Heart left ventricle (tissue), 16 donors: ENCODE results near the gene TSPAN7. TPM values are rescaled to one million over a fixed set of nuclear protein-coding genes. Genes with fewer than 3 reads are reported as not detected.

Source experiments
- ATAC-seq, 4 donors: fragments of 200-7000 bp; cut with Tn5 transposase; one replicate each; pipeline ENCODE4 v1.9.1; 2020 to 2022; ENCODE audit warnings: moderate library complexity in 4 of 4, mild to moderate bottlenecking in 3 of 4, moderate number of reproducible peaks in 1 of 4
- DNase-seq, 5 donors: peaks; one replicate each; pipeline ENCODE4 v3.0.0-alpha.2; 2020
- H3K27ac ChIP-seq, 12 donors: fragments of 200-600 bp; sonication (generic) in 4 of 12; one replicate each; pipeline versions ENCODE4 v1.5.0 to v1.8.0; 2016 to 2022; ENCODE audit warnings: mild to moderate bottlenecking in 2 of 12
- H3K27me3 ChIP-seq, 9 donors: fragments of 200-600 bp; sonication (generic) in 2 of 9; one replicate each; pipeline versions ENCODE4 v1.5.1 to v1.8.0; 2016 to 2022; ENCODE audit warnings: mild to moderate bottlenecking in 3 of 9
- H3K36me3 ChIP-seq, 9 donors: fragments of 200-600 bp; sonication (generic) in 2 of 9; one replicate each; pipeline versions ENCODE4 v1.5.0 to v1.8.0; 2018 to 2022; ENCODE audit warnings: mild to moderate bottlenecking in 2 of 9
- H3K4me1 ChIP-seq, 12 donors: fragments of 200-600 bp; sonication (generic) in 4 of 12; one replicate each; pipeline versions ENCODE4 v1.5.0 to v1.8.0; 2016 to 2022; ENCODE audit warnings: mild to moderate bottlenecking in 3 of 12
- H3K4me3 ChIP-seq, 12 donors: fragments of 200-600 bp; sonication (generic) in 4 of 12; one replicate each; pipeline versions ENCODE4 v1.5.0 to v1.8.0; 2017 to 2022; ENCODE audit warnings: mild to moderate bottlenecking in 9 of 12, moderate library complexity in 4 of 12
- H3K9me3 ChIP-seq, 12 donors: fragments of 200-600 bp; sonication (generic) in 4 of 12; one replicate each; pipeline versions ENCODE4 v1.5.0 to v1.8.0; 2016 to 2022; ENCODE audit warnings: mild to moderate bottlenecking in 1 of 12
- POLR2A ChIP-seq, 2 donors: fragments of 450-650 bp; IDR thresholded peaks; one replicate each; pipeline ENCODE4 v1.6.1; 2017; ENCODE audit warnings: antibody characterized with exemption in 2 of 2, mild to moderate bottlenecking in 2 of 2, moderate library complexity in 2 of 2
- WGBS, 4 donors: extraction: QIAGEN DNeasy Blood & Tissue Kit in 2 of 4; methylation state at CpG; one replicate each; pipeline versions ENCODE4 v1.1.5 to v1.1.7; 2013 to 2018; 5-methylcytosine and 5-hydroxymethylcytosine counted together
- intact Hi-C, 10 donors: fragments of 100-400 bp; cut with DNase I; formaldehyde crosslinking; loops; one replicate each; pipeline versions ENCODE4 v1.11.1 to v1.14.2; 2022
- polyA plus RNA-seq, 2 donors: library from polyadenylated mRNA; stranded (reverse); fragments of 200-250 nt; gene quantifications; one replicate each; pipeline ENCODE4 v1.2.3, GENCODE V29; 2013
- total RNA-seq, 9 donors: library from RNA; depleted of rRNA in 2 of 9; stranded (reverse); fragments of >200 nt in 2 of 9; fragmentation: NEBNext Ultra II Directional in 3 of 9; extraction: Animal tissue kit (Norgen Biotek cat#: 25700) in 3 of 9; gene quantifications; one replicate each; pipeline versions ENCODE4 v1.1.0 to v1.2.4, GENCODE V29; 2016 to 2023
- TF ChIP-seq, protein P1 (sequence below), 12 donors: fragments of 200-600 bp; sonication (generic) in 4 of 12; IDR thresholded peaks; one replicate each; pipeline versions ENCODE4 v1.5.0 to v1.8.0; 2018 to 2022; ENCODE audit warnings: antibody characterized with exemption in 12 of 12, mild to moderate bottlenecking in 5 of 12
- donor health status: ischemic (EF 13 %, LVEDD 7.1; RV severe dilation, severe dysfunction).
- donor health status: healthy with polysubstance abuse.
- donor health status: DM: no; HTN: yes; CAD: no.
- donor health status: DM: no; HTN: no; CAD: no.
- donor health status: ischemic (EF 25% LVEDD 6.9; RV normal size, moderate dysfunction).
- donor health status: ischemic (EF 25% LVEDD 5.7; RV mildly dilated, moderate dysfunction).
- donor health status: healthy.
- donor health status: DM: yes; HTN: yes; CAD: no.
- donor health status: ischemic (EF 35%, LVEDD 5.7; RV mildly dilated, moderate dysfunction).
- donor health status: nonischemic (EF 11% LVEDD 7.7; RV severe dilation, severe dysfunction).
- donor health status: DM: yes; HTN: yes; CAD: no.
- donor health status: PGD.
- donor health status: ischemic (EF 29% LVEDD 5.4; RV normal size, mild dysfunction).
- donor health status: nonischemic (EF 23%, LVEDD 6.1; RV moderate dilation, normal function).

TSPAN7 gene
- total and polyA plus RNA-seq, 11 donors, result 9.1 to 48.5 (median 20.2) TPM

DNA sequence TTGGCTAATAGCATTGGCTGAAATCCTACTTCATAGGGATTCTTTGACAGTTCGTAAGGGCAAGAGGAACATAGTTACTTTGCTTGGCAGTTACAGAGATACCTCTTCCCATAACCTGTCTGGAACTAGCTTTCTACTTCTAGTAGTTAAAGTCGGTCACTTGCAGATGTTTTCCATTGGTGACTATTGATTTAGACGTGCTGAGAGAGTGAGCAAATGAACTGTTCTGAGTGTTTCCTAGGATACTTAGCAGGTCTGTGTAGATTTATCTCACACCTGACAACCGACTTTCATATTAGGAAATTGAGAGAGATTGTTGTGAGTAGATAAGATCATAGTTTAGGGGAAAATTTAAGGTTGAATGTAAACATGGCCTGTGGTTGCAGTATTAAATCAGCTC is 116.8 kb downstream of the TSPAN7 start:
- H3K27me3 ChIP-seq, result peaks cover 0 to 28% (median 0%) of the 10 kb centered on the region in 9 donors
- no peak overlapping the region for H3K4me3 ChIP-seq
- TF ChIP-seq, protein P1, sequence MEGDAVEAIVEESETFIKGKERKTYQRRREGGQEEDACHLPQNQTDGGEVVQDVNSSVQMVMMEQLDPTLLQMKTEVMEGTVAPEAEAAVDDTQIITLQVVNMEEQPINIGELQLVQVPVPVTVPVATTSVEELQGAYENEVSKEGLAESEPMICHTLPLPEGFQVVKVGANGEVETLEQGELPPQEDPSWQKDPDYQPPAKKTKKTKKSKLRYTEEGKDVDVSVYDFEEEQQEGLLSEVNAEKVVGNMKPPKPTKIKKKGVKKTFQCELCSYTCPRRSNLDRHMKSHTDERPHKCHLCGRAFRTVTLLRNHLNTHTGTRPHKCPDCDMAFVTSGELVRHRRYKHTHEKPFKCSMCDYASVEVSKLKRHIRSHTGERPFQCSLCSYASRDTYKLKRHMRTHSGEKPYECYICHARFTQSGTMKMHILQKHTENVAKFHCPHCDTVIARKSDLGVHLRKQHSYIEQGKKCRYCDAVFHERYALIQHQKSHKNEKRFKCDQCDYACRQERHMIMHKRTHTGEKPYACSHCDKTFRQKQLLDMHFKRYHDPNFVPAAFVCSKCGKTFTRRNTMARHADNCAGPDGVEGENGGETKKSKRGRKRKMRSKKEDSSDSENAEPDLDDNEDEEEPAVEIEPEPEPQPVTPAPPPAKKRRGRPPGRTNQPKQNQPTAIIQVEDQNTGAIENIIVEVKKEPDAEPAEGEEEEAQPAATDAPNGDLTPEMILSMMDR (IDR thresholded peaks at IDR 0.05), result no peak
- no peak for TF ChIP-seq POLR2A (IDR thresholded peaks at IDR 0.05)
- no peaks in the 10 kb centered on the region for H3K4me1 ChIP-seq
- no peaks in the 10 kb centered on the region for H3K9me3 ChIP-seq
- DNase-seq (no peak), ATAC-seq (no peak)
- WGBS, 4 donors, result 70 to 90% (median 78%) methylated on average over 4 of the region's 4 CpGs
- H3K36me3 ChIP-seq, result peaks cover 0 to 2% (median 0%) of the 10 kb centered on the region in 9 donors
- intact Hi-C loops, result no loop called here
- H3K27ac ChIP-seq, result no peak overlapping the region

DNA sequence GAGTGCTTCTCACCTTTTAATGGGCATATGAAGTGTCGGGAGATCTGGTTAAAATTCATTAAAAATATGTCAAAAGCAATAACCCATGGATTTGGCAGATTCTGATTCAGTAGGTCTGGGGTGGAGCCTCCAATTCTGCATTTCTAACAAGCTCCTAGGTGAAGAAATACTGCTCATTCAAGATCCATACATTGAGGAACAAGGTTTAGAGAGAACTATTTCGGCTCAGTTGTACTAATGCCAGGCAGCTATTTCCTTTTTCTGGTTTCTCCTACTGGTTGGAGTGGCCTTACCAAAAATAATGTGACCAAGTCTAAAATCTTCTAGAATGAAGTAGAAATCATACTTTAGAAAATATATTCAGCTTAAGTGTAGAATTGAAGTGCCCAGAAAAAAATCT is 117.5 kb downstream of the TSPAN7 start:
- Histone ChIP-seq H3K27me3 (peaks cover 0 to 28% (median 0%) of the 10 kb centered on the region in 9 donors), H3K27ac (no peak overlapping the region), H3K36me3 (peaks cover 0 to 2% (median 0%) of the 10 kb centered on the region in 9 donors), H3K9me3 (no peaks in the 10 kb centered on the region), H3K4me1 (no peaks in the 10 kb centered on the region), H3K4me3 (no peak overlapping the region)
- TF ChIP-seq, protein P1 (IDR thresholded peaks at IDR 0.05), result no peak
- no peak for TF ChIP-seq POLR2A (IDR thresholded peaks at IDR 0.05)
- ATAC-seq (no peak), DNase-seq (no peak)
- intact Hi-C loops, result no loop called here
- WGBS, 4 donors, result 74 to 92% (median 83%) methylated on average over 2 of the region's 2 CpGs

DNA sequence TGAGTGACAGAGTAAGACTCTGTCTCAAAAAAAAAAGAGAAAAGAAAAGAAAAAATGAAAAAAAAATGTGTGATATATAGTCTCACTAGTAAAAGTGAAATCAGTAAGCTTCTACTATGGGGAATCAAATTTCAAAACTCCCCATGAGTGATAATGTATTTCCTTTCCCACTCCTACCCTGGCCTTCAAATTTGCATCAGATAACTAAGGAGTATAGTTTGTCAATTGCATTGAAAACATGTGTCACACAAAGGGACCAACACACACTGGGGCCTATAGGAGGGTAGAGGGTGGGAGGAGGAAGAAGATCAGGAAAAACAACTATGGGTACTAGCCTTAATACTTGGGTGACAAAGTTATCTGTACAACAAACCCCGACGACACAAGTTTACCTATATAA is 118.4 kb downstream of the TSPAN7 start:
- DNase-seq (no peak), ATAC-seq (no peak)
- H3K4me1 ChIP-seq, result no peaks in the 10 kb centered on the region
- no peak overlapping the region for H3K4me3 ChIP-seq
- H3K27me3 ChIP-seq, result peaks cover 0 to 27% (median 0%) of the 10 kb centered on the region in 9 donors
- intact Hi-C loops, result no loop called here
- 65 to 95% (median 89%) methylated on average over 2 of the region's 2 CpGs for WGBS, 4 donors
- no peaks in the 10 kb centered on the region for H3K9me3 ChIP-seq
- peaks cover 0 to 2% (median 0%) of the 10 kb centered on the region in 9 donors for H3K36me3 ChIP-seq
- no peak overlapping the region for H3K27ac ChIP-seq
- TF ChIP-seq, protein P1 (IDR thresholded peaks at IDR 0.05), result no peak
- TF ChIP-seq POLR2A (IDR thresholded peaks at IDR 0.05), result no peak

DNA sequence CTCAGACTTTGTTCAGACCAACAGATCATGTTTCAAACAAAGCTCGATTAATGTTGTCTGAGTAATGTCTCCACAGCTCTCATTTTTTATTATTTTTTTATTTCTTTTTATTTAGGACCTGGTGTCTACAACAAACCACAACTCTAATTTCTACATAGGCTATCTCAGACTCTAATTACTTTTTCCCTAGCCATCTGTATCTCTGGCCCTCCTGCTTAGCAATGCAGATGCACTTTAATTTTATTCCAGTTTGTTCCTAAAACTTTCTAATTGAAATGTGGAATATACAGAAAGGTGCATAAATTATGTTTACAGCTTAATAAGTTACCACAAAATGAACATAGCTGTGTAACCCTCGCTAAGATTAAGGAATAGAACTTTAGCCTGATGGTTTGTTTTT is 120.8 kb downstream of the TSPAN7 start:
- 56 to 80% (median 71%) methylated on average over 2 of the region's 2 CpGs for WGBS, 4 donors
- no peaks in the 10 kb centered on the region for H3K36me3 ChIP-seq
- no peak for ATAC-seq

More for the DNA sequence above, 120.8 kb downstream of the TSPAN7 start:
- no peak for DNase-seq
- H3K4me1 ChIP-seq, result no peaks in the 10 kb centered on the region
- TF ChIP-seq POLR2A (IDR thresholded peaks at IDR 0.05), result no peak
- TF ChIP-seq, protein P1 (IDR thresholded peaks at IDR 0.05), result no peak
- H3K27ac ChIP-seq, result no peak overlapping the region
- no peaks in the 10 kb centered on the region for H3K9me3 ChIP-seq
- intact Hi-C loops, result no loop called here
- no peak overlapping the region for H3K4me3 ChIP-seq
- peaks cover 0 to 16% (median 0%) of the 10 kb centered on the region in 9 donors for H3K27me3 ChIP-seq
